Activated CD4-positive, CD25-positive, alpha-beta regulatory T cell treated with anti-CD3 and anti-CD28 coated beads, Interleukin-2, amount 50 U/mL, for 16 hours (primary cell): Measurements from ENCODE around the gene ASB1.
"Not testable (repeated sequence)": the region's sequence is repeated elsewhere in the genome, so short reads cannot be mapped to it uniquely, and the experiment has no call there.

Experiments
- DNase-seq: peaks from one replicate; pipeline ENCODE4 v3.0.0-alpha.2; 2020; ENCODE audit warnings: low read depth, low spot score

Gene ASB1

DNA sequence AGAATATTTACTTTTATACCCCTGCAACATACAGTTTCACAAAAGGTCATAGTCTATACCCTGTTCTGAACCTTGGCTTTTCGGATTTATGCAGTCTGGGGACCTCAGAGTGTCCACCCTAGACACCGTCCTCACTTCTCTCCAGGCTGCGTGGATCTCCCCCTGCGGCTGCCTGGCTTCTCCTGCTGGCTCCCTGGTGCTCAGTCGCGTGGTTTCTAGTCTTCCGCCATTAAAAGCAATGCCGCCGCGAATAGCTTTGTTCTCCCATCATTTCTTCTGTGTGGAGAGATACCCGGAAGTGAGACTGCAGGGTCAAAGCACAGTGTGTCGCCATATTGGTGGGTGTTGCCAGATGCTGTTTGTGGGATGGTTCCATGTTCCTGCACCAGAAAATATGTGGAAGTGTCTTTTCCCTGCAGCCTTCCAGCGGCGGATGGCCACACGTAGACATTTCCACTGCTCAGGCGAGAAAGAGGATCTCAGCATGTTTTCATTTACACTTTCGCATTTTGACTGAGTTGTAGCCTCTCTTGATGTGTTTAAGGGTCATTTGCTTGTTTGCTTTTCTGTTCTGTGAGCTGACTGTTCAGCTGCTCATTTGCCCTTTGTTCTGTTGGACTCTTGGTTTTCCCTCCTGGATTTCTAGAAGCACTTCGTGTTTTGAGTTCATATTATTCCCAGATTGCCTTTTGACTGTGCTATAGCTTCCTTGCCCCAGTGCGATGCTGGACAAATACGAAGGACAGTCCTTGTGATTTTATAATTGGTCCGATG, 22.9 kb upstream of the ASB1 start:
- DNase-seq: no peak

DNA sequence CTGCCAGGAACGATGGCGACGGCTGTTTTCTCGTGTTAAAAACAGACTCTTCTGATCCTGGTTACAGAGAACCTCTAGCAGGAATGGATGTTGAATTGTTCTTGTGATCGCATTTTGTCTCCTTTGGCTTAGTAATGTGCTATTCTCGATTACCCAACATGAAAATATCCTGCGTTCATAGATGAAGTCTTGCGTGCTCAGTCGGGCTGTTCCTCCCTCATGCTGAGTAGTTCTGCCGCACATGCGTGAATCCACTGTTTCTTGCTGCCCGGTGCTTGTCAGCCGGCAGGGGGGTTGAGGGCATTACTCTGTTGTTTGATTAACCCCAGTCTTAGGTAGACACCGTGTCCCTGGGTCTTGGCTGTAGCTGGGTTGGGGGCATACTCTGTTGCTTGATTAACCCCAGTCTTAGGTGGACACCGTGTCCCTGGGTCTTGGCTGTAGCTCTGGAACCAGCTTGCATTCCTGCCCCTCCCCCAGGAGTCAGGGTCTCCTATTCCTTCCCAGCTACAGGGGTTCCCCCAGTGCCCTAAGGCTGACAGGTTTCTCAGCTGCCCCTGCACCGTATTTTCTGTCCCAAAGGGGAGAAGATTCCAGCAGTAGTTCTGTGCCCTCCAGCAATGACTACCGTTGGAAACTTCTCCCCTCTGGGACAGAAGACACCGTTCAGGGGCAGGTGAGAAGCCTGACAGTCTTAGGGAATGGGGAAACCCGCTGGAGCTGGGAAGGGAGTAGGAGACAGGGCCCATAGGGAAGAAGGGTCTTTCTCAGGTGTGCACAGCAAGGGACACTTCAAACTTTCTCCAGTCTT, 22.1 kb upstream of the ASB1 start:
- DNase-seq: no peak

DNA sequence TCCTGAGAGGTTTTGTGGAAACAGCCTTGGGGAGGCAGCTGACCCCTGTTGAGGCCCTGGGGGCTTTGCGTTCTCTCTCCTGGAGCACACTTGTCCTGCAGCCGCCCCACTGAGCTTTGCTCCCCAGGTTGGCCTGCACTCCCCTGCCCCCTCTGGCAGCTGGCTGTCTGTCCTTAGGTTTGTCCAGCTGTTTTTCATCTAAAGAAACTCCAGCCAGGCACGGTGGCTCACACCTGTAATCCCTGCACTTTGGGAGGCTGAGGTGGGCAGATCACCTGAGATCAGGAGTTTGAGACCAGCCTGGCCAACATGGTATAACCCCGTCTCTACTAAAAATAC, 21.5 kb upstream of the ASB1 start:
- DNase-seq: not testable (repeated sequence)

DNA sequence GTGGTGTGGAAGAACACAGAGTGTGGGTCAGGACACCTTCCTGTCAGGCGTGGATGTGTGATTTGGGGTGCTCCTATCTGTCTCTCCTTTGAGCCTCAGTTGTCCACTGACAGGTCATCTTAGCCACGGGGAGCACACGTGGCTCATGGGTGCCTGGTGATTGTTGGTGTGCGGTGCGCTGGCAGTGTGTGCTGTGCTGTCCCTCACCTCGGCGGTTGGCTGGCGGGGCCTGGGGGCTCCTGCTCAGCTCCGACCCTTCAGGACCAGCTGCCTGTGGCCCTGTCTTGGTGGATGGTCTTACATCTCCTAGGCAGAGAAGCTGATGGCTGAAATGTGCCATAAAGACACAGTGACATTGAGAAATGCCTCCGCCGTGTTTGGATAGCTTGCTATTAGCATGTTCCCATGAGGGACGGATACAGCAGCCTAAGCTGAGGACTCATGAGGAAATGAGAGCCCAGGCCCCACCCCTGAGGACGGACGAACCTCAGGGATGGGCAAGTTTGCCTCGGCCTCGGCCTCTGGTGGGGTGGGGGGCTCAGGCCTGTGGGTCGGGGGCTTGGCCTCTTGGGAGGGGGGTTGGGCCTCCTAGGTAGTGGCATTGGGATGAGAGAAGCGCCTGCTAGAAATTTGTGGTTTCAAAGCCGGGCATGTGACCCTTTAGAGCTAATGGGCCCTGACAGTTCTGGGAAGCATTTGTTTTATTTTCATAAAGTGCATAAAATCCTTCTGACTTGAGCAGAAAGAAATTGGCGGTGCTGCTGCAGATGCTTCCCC, 20.3 kb upstream of the ASB1 start:
- no peak for DNase-seq

DNA sequence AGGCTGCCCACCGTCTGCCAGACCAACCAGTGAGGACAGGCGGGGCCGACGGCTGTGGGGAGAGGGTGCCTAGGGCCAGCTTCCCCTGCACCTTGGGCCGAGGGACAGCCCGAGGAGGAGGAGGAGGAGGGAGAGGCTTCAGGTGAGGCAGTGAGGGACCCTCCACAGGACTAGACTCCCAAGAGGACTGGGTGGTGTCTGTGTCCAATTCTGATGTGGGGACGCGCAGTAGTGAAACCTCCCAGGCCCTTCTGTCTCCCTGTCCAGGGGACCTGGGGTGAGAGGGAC, 19.8 kb upstream of the ASB1 start:
- no peak for DNase-seq

DNA sequence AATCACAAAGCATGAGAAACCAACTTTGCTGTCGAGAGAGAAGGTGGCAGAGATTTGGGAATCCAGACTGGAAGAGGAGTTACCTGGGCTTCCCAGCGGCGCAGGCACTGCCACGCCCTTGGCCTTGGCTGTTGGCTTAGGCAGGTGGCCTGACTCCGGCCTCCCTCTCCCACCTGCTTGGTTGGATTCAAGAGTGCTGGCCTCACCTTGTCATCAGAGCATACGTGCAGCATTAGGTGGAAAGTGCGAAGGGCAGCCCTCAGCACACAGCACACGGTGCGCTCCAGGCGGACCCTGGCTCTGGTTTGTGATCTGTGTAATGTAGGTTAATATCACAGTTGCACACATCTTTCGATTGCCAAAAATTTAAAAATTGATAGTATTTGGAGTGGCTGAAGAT, 19.2 kb upstream of the ASB1 start:
- DNase-seq: no peak

DNA sequence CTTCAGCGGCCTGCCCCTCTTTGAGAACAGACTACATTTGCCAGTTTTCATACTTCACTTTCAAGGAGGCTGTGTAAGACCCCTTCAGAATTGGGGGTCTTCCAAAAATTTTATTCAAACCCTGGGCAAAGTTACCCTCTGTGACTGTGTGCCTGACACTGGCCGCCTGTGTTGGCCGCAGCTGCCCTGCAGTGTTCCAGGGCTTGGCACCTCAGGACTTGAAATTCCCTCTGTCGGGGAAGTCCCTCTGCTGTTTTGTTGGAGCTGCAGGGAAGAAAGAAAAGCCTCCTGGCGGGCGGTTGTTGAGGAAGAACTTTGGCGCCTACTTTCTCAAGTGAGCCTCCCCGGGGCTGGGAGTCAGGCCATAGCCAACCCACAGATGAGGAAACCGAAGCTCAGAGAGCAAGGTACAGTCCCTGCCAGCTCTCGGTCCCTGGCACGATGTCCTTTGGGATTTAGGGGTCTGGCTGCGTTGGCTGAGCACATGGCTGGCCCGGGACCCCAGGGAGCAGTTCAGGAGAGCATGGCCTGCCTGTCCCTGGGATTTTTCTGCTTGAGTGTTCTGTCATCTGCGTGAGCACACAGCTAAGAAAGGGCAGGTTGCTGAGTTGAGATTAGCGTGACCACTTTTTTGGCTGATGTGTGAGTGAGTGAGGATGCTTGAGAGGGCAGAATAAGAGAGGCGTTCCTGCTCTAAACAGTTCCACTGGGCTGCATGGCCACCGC, 17.9 kb upstream of the ASB1 start:
- no peak for DNase-seq

DNA sequence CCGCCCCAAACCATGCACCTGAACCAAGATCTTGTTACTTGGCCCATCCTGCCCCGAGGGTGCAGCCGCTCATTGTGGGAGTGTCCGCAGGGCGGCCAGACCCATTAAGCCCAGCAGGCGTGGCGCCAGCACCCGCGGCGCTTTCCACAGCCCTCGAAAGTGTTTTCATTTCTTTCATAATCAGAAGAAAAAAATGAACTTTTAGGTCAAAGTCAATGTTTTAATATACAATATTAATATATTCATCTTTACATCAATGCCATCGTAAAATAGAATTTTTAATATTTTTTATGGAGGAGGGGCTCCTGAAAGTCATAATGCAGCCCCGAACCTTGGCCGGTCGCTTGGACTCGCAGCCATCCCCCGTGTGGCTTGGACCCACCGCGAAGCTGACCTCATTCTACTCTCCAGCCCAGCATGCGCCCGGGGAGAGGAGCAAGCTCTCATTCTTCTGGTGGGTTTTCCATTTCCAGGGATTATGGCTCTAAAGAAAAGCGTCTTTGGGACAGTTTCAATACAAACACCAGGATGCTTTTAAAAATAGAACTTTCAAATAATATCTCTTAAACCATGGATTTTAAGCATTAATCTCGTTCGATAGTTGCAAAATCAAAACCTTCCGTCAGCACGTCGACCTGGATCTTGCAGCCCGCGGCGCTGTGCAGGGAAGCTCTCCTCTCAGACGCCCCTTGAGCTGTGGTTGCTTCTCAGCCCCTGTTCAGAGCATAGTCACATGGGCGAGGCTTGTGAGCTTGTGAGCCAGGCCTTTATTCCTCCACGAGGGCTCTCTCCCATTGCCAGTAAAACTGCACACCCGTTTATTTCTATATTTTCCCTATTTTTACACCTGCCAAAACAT, 17.2 kb upstream of the ASB1 start:
- DNase-seq: no peak

DNA sequence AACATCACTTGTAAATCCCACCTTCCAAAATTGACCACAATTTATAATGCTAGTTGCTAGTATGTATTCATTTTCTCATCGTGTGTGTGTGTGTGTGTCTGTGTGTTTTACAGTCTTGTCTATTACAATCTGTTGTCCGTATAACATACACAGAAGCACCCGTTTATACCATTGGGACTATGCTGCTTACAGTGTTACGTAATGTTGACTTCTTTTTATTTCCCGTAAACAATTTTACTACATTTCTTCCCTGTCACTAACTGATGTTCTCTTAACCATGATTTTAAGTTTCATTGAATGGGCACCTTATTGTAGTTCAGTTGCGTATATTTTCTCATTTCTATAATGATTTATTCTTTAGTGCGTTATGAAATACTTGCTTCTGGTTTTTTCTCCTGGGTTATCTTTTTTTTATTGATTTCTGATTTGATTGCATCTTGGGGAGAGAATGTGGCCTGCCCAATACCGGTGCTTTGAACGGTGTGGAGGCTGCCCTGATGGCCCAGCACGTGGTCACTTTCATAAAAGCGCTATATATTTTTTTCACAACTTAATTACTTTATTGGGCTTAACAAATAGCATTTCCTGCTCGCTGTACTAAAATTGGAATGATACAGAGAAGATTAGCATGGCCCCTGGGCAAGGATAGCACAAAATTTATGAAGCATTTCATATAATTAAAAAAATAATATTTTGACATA, 14.5 kb upstream of the ASB1 start:
- no peak for DNase-seq

DNA sequence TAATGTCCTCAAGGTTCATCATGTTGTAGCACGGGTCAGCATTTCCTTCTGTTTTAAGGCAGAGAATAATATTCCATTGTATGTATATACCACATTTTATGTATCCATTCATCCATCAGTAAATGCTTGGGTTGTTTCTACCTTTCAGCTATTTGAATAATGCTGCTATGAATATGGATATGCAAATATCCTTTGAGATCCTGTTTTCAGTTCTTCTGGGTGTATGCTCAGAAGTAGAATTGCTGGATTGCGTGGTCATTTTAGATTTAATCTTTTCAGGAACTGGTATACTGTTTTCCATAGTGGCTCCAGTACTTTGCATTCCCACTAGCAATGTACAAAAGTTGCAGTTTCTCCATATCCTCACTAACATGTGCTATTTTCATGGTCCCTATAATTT, 13.4 kb upstream of the ASB1 start:
- no peak for DNase-seq

DNA sequence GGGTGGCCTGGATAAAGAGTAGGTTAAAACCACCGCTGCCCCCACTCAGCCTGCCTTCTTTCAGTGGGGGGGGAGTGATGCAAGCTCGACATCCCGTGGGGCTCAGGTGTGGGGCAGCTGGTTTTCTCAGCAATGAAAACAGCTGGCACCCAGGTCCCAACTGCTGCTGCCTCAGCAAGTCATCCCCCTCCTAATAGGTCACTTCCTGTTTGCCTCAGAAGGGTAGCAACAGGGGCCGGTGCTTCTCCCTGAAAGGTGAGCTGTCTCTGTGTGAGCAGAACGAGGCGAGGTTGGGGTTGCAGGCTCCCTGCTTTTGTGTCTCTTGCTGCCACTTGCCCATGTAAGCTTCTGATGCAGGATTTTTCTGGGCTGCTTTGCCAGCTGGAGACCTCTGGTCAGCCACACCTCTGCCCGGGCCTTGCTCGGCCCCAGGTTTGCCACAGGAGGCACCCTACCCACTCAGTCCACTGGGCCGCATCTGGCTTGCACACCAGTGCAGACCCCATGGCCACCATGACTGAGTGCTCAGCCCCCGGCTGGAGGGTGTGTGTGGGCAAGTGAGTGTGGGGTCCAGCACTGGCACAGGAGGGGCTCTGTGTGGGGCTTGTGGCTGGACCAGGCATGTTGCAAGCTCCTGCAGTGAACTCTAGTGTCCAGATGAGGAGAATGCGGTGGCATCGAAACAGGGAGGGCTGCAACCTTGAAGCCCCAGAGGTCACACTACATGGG, 11.5 kb upstream of the ASB1 start:
- DNase-seq: no peak

DNA sequence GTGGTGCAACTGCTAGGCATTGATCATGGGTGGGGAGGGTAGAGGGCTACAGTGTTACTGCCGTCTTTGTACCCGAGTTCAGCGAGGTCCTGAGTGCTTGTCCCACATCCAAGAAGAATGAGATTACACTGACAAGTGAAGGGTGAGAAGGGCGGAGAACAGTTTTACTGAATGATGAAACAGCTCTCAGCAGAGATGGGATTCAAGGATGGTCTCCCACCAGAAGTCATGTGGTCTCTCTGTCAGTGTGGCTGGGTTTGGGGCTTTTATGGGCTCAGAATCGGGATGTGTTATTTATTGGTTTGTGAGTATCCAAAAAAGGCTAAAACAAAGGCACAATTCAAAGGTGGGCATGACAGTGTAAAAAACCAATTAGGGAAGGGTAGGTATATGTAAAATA, 10.8 kb upstream of the ASB1 start:
- DNase-seq: no peak

DNA sequence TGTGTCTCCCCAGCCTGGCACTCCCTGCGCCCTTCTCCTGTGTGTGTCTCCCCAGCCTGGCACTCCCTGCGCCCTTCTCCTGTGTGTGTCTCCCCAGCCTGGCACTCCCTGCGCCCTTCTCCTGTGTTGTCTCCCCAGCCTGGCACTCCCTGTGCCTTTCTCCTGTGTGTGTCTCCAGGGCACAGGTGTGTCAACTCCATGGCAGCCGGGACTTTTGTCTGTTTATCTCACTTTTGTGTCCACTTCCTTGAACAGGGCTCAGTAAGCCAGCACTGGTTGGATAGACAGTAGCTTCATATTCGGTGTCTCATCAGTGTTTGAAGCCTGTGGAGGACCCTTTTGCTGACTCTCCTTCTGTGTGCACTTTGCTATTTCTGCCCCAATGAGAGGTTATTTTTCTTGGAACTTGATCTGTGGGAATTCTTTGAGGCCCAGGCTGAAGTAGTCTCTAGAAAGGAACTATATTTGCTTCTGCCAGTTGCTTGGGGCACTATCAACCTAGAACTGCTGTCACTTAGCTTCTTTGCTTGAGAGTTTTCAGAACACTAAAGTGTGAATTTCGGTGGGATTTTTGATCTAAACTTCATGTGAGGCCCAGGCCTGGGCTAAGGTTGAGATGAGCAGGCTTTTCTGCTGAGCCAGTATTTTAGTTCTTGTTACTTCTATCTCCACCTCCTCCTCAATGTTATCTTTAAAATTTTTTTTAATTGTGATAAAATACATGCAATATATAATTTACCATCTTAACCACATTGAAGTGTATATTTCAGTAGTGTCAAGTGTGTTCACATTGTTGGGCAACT, 8.3 kb upstream of the ASB1 start:
- DNase-seq: no peak

DNA sequence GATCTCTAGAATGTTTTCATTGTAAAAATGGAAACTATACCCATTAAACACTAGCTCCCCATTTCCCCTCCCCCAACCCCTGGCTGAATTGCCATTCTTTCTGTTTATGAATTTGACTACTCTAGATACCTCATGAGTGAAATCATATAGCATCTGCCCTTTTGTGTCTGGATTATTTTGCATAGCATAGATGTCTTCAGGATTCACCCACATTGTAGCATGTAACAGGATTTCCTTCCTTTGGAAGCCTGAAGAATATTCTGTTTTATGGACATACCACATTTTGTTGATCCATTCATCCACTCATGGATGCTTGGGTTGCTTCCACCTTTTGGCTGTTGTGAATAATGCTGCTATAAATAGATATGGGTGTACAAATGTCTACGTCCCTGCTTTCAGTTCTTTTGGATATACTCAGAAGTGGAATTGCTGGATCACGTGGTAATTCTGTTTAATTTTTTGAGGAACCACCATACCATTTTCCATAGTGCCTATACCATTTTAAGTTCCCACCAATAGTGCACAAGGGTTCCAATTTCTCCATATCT, 7.7 kb upstream of the ASB1 start:
- no peak for DNase-seq

DNA sequence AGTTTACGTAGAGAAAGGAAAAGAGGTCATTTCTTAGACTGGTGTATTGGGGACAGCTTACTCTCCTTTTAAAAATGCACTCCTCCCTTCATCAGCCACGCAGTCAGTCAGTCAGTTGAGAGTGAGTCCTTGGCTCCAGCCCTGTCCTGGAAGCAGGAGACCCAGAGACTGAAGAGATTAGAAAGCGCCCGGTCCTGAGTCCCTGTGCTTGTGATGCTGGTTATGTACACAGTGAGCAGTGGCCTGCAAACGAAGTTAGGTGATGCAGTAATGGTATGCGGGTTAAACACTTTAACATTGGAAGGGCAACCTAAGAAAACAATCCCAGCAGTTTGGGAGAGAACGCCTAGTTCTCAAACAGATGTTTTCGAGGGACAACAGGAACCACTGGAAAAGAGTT, 6.3 kb upstream of the ASB1 start:
- DNase-seq: no peak

DNA sequence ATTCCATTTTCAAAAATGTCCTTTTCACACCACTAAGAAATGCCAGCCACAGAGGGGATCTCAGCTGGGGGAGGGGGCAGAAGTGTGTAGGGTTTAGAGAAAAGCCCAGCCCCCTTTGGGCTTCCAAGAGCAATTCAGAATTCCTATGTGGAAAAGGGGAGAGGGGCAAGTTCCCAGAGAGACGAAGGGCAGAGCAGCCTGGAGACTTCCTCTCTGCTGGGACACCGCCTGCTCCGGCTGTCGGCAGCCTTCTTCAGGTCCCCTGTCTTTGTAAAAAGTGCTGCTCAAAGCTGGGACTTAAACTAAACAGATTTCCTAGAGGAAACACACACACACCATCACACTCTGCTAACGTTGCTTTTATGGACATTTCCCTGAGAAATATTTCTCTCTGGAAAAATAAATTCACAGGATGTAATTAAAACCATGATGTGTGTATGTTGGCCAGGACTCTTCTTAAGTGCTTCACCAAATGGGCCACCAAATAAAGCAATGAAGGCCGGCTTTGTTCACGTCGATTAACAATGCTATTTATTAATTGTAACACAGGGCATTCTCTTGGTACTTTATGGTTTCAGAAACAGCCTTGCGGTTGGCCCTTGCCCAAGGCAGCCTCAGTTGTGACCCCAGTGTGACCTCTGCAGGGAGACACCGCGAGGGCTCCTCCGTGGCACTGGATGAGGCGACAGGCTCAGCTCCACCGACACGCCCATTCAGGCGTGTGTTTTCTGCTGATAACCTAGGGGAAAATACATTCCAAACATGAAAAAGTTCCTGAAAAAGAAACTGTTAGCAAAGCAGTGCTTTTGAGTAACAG, 5.6 kb upstream of the ASB1 start:
- DNase-seq: no peak

DNA sequence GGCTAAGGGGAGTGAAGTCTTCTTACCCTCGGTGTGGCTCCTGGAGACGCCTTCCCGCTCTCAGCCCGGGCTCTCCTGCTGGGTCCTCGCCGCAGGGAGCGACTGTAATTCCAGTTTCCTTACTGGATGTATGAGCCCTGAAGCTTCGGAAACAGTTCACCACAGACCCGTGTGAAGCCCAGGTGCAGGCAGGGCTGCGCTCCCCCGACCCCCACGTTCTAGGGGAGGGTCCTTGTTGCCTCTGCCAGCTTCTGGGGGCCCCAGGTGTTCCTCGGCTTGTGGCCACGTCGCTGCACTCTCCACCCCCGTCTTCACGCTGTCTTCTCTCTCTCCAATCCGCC, 5.1 kb upstream of the ASB1 start:
- DNase-seq: no peak

DNA sequence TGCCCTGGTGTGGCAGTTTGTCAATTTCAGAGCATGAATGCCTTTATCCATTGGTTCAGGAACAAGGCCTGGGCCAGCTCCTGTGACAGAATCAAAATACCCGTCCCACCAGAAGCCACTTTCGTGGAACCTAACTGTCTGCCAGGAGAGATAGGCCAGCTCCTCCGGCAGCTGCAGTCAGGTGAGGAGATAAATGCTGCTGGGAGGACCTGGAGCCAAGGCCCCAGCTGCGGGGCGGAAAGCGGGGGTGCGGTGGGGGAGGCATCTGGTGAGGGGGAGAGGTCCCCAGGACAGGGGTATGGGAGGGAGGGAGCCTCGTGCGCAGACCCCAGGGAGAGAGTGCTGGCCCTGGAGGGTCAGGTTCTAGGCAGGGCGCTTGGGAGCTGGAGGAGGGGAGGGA, 4.4 kb upstream of the ASB1 start:
- no peak for DNase-seq
